Measurements from ENCODE around the gene TLR5. TPM values are rescaled to one million over a fixed set of nuclear protein-coding genes. Genes with fewer than 3 reads are reported as not detected.
A peak's percentile ranks its signal among the peaks of the same experiment; 100 is the strongest.

TLR5 gene
- polyA plus RNA-seq, 1 experiment = 0.02 TPM

- H3K36me3 ChIP-seq (ENCODE audit: control insufficient read depth, insufficient read depth, low read length) = no peaks in the 10 kb centered on the region
- no peak for DNase-seq (ENCODE audit: low read depth)
- TF ChIP-seq, protein P1, sequence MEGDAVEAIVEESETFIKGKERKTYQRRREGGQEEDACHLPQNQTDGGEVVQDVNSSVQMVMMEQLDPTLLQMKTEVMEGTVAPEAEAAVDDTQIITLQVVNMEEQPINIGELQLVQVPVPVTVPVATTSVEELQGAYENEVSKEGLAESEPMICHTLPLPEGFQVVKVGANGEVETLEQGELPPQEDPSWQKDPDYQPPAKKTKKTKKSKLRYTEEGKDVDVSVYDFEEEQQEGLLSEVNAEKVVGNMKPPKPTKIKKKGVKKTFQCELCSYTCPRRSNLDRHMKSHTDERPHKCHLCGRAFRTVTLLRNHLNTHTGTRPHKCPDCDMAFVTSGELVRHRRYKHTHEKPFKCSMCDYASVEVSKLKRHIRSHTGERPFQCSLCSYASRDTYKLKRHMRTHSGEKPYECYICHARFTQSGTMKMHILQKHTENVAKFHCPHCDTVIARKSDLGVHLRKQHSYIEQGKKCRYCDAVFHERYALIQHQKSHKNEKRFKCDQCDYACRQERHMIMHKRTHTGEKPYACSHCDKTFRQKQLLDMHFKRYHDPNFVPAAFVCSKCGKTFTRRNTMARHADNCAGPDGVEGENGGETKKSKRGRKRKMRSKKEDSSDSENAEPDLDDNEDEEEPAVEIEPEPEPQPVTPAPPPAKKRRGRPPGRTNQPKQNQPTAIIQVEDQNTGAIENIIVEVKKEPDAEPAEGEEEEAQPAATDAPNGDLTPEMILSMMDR (IDR thresholded peaks at IDR 0.05; ENCODE audit: insufficient read depth, low read depth, low read length) = no peak
- H3K4me3 ChIP-seq (ENCODE audit: low read depth, low read length) = no peak overlapping the region
- peaks cover 10% of the 10 kb centered on the region for H3K27me3 ChIP-seq (ENCODE audit: control insufficient read depth, insufficient read depth, low read length)
- ChIA-PET POLR2A (interaction anchor here (0.6 kb wide), 1 partner anchor 17 kb away, joined by 3 read pairs; no protein-coding TSS in a partner anchor), CTCF (interaction anchor here (0.6 to 7.4 kb wide), 36 partner anchors 10 to 1410 kb away, joined by 3 to 90 read pairs (median 4); partner anchors contain the start of gene TLR5)
Measured at GRCh38 chr1:223133306-223133823, 9.7 kb downstream of the TLR5 start.

DNA sequence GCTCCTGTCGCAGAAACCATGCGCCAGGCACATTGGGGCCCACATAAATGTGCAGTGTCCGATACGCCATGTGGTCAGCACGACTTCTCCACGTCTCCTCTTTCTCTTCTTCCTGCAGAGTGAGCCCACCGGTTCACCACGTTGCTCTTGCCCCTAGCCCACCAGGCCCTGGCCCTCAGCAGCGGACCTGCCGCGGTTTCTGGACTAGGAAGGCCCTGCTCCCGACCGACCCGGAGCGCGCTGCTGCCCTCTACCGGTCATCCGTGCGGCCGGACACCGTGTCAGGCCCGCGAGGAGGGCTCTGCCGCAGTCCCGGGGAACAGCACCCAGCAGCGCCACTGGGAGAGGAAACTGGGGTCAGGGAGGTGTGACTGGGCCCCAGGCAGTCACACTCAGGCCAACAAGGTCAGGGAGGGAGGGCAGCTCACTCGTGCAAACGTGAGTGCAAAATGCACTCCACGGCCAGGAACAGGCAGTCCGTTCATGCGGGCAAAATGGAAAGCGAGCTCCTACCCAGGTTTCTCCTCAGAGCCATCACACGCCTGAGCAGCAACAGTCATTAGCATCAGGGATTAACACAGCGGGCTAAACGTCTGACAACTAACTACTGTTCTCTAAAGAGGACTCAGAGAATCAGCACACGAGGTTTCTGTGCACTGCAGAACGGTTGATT lies 13.7 kb downstream of the TLR5 start:
- POLR2A ChIA-PET = no interaction called here
- TF ChIP-seq, protein P1 (IDR thresholded peaks at IDR 0.05; ENCODE audit: insufficient read depth, low read depth, low read length) = peak; percentile 94
- H3K36me3 ChIP-seq (ENCODE audit: control insufficient read depth, insufficient read depth, low read length) = no peaks in the 10 kb centered on the region
- H3K4me3 ChIP-seq (ENCODE audit: low read depth, low read length) = no peak overlapping the region
- H3K27me3 ChIP-seq (ENCODE audit: control insufficient read depth, insufficient read depth, low read length) = peaks cover 8% of the 10 kb centered on the region
- CTCF ChIA-PET = interaction anchor here (0.6 to 6.7 kb wide), 18 partner anchors 8 to 556 kb away, joined by 3 to 55 read pairs (median 4); no protein-coding TSS in a partner anchor
- no peak for DNase-seq (ENCODE audit: low read depth)

DNA sequence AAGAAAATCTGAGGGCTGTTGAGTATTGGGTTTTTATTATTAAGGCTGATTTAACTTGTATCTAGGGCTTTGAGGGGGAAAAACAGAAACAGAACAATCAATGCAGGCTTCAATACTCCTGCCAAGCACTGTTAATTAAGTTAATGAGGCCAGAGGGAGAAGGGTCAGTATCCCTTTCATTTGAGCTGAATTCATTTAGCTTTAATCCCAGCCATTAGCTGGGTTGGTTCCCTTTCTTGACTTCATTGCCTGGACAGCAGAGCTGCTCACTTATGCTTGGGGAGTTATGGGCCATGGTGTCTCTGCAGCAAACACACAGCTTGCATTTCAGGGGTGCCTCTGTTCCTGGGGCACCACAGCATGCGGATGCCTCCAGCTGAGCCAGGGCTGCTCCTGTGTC lies 16.3 kb downstream of the TLR5 start:
- POLR2A ChIA-PET = no interaction called here
- Histone ChIP-seq H3K4me3 (ENCODE audit: low read depth, low read length) (no peak overlapping the region), H3K27me3 (ENCODE audit: control insufficient read depth, insufficient read depth, low read length) (peaks cover 4% of the 10 kb centered on the region), H3K36me3 (ENCODE audit: control insufficient read depth, insufficient read depth, low read length) (no peaks in the 10 kb centered on the region)
- no peak for DNase-seq (ENCODE audit: low read depth)
- TF ChIP-seq, protein P1 (IDR thresholded peaks at IDR 0.05; ENCODE audit: insufficient read depth, low read depth, low read length) = no peak
- CTCF ChIA-PET = interaction anchor here (0.9 to 2.3 kb wide), 4 partner anchors 9 to 332 kb away, joined by 3 to 6 read pairs (median 3); no protein-coding TSS in a partner anchor

DNA sequence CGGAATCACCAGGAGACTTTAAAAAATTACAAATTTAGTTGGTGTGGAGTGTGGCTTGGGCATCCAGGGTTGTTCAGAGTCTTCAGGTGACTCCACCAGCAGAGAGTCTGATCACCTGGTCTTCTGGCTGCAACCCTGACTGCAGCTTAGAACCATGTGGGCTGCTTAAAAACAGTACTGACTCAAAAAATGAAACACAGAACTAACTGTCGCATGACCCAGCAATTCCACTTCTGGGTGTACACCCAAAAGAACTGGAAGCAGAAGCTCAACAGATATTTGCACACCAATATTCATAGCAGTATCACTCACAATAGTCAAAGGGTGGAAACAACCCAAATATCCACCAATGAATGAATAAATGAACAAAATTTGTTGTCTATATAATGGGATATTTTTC lies 17.3 kb downstream of the TLR5 start:
- CTCF ChIA-PET = interaction anchor here (0.6 to 5.4 kb wide), 6 partner anchors 8 to 565 kb away, joined by 3 to 90 read pairs (median 7); partner anchors contain the start of gene TLR5
- Histone ChIP-seq H3K36me3 (ENCODE audit: control insufficient read depth, insufficient read depth, low read length) (no peaks in the 10 kb centered on the region), H3K27me3 (ENCODE audit: control insufficient read depth, insufficient read depth, low read length) (peaks cover 2% of the 10 kb centered on the region; the same call in 1 of the 2 replicates), H3K4me3 (ENCODE audit: low read depth, low read length) (no peak overlapping the region)
- DNase-seq (ENCODE audit: low read depth) = no peak
- POLR2A ChIA-PET = no interaction called here
- TF ChIP-seq, protein P1 (IDR thresholded peaks at IDR 0.05; ENCODE audit: insufficient read depth, low read depth, low read length) = no peak

DNA sequence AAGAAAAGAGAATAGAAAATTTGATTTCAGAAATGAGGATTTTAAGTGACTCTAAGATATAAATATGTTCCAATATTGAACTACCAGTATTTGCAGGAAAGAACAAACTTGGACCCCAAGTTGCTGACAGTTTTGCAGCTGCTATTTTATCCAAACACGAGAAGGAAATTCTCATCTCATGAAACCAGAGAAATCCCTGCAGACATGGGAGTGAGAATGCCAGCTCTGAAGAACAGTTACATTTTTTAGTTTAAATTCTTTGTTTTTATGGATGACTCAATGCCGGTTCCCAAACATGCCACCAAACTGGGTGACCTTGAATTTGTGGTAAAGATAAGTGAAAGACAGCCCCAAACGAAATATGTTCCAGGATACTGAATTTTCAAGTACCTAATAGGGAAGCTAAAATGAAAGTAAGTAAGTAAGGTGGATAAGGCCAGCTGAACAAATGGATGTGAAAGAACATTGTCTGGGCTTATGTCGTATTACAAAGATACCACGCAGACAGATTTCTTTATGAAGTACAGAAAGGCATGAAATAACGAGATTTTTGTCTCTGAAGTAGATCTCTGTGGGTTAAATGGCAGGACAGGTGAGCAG lies 19.9 kb downstream of the TLR5 start:
- TF ChIP-seq, protein P1 (IDR thresholded peaks at IDR 0.05; ENCODE audit: insufficient read depth, low read depth, low read length) = no peak
- Histone ChIP-seq H3K27me3 (ENCODE audit: control insufficient read depth, insufficient read depth, low read length) (no peaks in the 10 kb centered on the region), H3K4me3 (ENCODE audit: low read depth, low read length) (no peak overlapping the region), H3K36me3 (ENCODE audit: control insufficient read depth, insufficient read depth, low read length) (no peaks in the 10 kb centered on the region)
- no peak for DNase-seq (ENCODE audit: low read depth)
- CTCF ChIA-PET = interaction anchor here (0.7 to 5.4 kb wide), 24 partner anchors 10 to 649 kb away, joined by 3 to 90 read pairs (median 4); no protein-coding TSS in a partner anchor
- POLR2A ChIA-PET = no interaction called here
